Mesenchymal stem cell (in vitro differentiated cells and primary cell): ENCODE measurements around the gene FAM83B.

ENCODE experiments used
- DNase-seq: peaks from one replicate; pipeline ENCODE4 v3.0.0-alpha.2; 2013
- H2AFZ ChIP-seq: one replicate; pipeline ENCODE4 v1.6.1; 2013; ENCODE audit warnings: low read depth, mild to moderate bottlenecking, control low read depth, inconsistent platforms, low read length, moderate library complexity
- H2AK5ac ChIP-seq: 2 replicates; pipeline ENCODE4 v1.6.1; 2013; ENCODE audit warnings: low read length, moderate library complexity, mild to moderate bottlenecking, inconsistent platforms; ENCODE audit not compliant: severe bottlenecking
- H2BK120ac ChIP-seq: one replicate; pipeline ENCODE4 v1.6.1; 2013; ENCODE audit warnings: low read depth, mild to moderate bottlenecking, inconsistent platforms, low read length, moderate library complexity
- H2BK12ac ChIP-seq, 2 experiments: one replicate each; pipeline ENCODE4 v1.6.1; 2013; ENCODE audit warnings: inconsistent platforms in 2 of 2, low read length in 2 of 2, mild to moderate bottlenecking in 2 of 2, moderate library complexity in 2 of 2, control low read depth in 1 of 2
- H2BK15ac ChIP-seq: one replicate; pipeline ENCODE4 v1.6.1; 2013; ENCODE audit warnings: mild to moderate bottlenecking, low read depth, inconsistent platforms; ENCODE audit not compliant: poor library complexity, severe bottlenecking
- H2BK5ac ChIP-seq: 2 replicates; pipeline ENCODE4 v1.6.1; 2013; ENCODE audit warnings: low read depth, mild to moderate bottlenecking, low read length, control low read depth, inconsistent platforms; ENCODE audit not compliant: poor library complexity, severe bottlenecking
- H3K14ac ChIP-seq, 2 experiments: one replicate each; pipeline ENCODE4 v1.6.1; 2013; ENCODE audit warnings: inconsistent platforms in 2 of 2, low read length in 2 of 2, control low read depth in 1 of 2, mild to moderate bottlenecking in 1 of 2, moderate library complexity in 1 of 2
- H3K18ac ChIP-seq, 2 experiments: one replicate each; pipeline ENCODE4 v1.6.1; 2013; ENCODE audit warnings: inconsistent platforms in 2 of 2, low read length in 2 of 2, control low read depth in 1 of 2, low read depth in 1 of 2, mild to moderate bottlenecking in 1 of 2
- H3K23ac ChIP-seq, 2 experiments: one replicate each; pipeline ENCODE4 v1.6.1; 2013; ENCODE audit warnings: inconsistent platforms in 2 of 2, low read length in 2 of 2, mild to moderate bottlenecking in 2 of 2, moderate library complexity in 2 of 2, control low read depth in 1 of 2
- H3K27ac ChIP-seq: 2 replicates; pipeline ENCODE4 v1.5.1; 2013; ENCODE audit warnings: mild to moderate bottlenecking, moderate library complexity, low read length, control low read depth, inconsistent platforms; ENCODE audit not compliant: poor library complexity, severe bottlenecking
- H3K27me3 ChIP-seq, 2 experiments: 2 replicates each; pipeline versions ENCODE4 v1.6.1 to v1.7.0; 2013; ENCODE audit warnings: low read length in 2 of 2, mild to moderate bottlenecking in 2 of 2, moderate library complexity in 2 of 2, control low read depth in 1 of 2, inconsistent platforms in 1 of 2; ENCODE audit not compliant: control insufficient read depth in 1 of 2, insufficient read depth in 1 of 2
- H3K36me3 ChIP-seq, 2 experiments: 2 replicates each; pipeline versions ENCODE4 v1.6.1 to v1.7.0; 2013; ENCODE audit warnings: low read length in 2 of 2, control low read depth in 1 of 2, inconsistent platforms in 1 of 2, low read depth in 1 of 2, mild to moderate bottlenecking in 1 of 2; ENCODE audit not compliant: insufficient read depth in 2 of 2, control insufficient read depth in 1 of 2
- H3K4ac ChIP-seq, 2 experiments: one replicate each; pipeline ENCODE4 v1.6.1; 2013; ENCODE audit warnings: inconsistent platforms in 2 of 2, low read length in 2 of 2, mild to moderate bottlenecking in 2 of 2, moderate library complexity in 2 of 2, control low read depth in 1 of 2, low read depth in 1 of 2
- H3K4me1 ChIP-seq: 2 replicates; pipeline ENCODE4 v1.6.1; 2013; ENCODE audit warnings: low read depth, low read length, control low read depth; ENCODE audit not compliant: control insufficient read depth, insufficient read depth
- H3K4me2 ChIP-seq: 2 replicates; pipeline ENCODE4 v1.6.1; 2013; ENCODE audit warnings: low read length, mild to moderate bottlenecking, inconsistent platforms; ENCODE audit not compliant: poor library complexity, severe bottlenecking
- H3K4me3 ChIP-seq, 2 experiments: 2 replicates each; pipeline versions ENCODE4 v1.5.1 to v1.7.0; 2013; ENCODE audit warnings: low read length in 2 of 2, mild to moderate bottlenecking in 2 of 2, control low read depth in 1 of 2, low read depth in 1 of 2; ENCODE audit not compliant: insufficient read depth in 1 of 2
- H3K79me1 ChIP-seq: replicated peaks from 2 replicates; pipeline ENCODE4 v1.6.1; 2013; ENCODE audit warnings: mild to moderate bottlenecking, control low read depth, low read length, inconsistent platforms; ENCODE audit not compliant: poor library complexity, severe bottlenecking
- H3K9ac ChIP-seq: 2 replicates; pipeline ENCODE4 v1.7.0; 2013; ENCODE audit warnings: mild to moderate bottlenecking, low read length, moderate library complexity
- H3K9me3 ChIP-seq: 2 replicates; pipeline ENCODE4 v1.7.0; 2013; ENCODE audit warnings: mild to moderate bottlenecking, low read length; ENCODE audit not compliant: control insufficient read depth
- H4K8ac ChIP-seq: one replicate; pipeline ENCODE4 v1.6.1; 2013; ENCODE audit warnings: inconsistent platforms, mild to moderate bottlenecking, low read length, moderate library complexity
- H4K91ac ChIP-seq: one replicate; pipeline ENCODE4 v1.6.1; 2013; ENCODE audit warnings: mild to moderate bottlenecking, low read length, inconsistent platforms
- WGBS: methylation state at CpG from one replicate; pipeline ENCODE4 v1.1.7; 2013; ENCODE audit warnings: mixed read lengths; 5-methylcytosine and 5-hydroxymethylcytosine counted together

Gene FAM83B

GRCh38 chr6:54909184-54909583 lies 62.6 kb downstream of the FAM83B start:
- no peak overlapping the region for H3K23ac ChIP-seq
- no peak overlapping the region for H2BK15ac ChIP-seq
- H3K9ac ChIP-seq = no peak overlapping the region
- no peak overlapping the region for H3K27ac ChIP-seq
- no peaks in the 10 kb centered on the region for H3K9me3 ChIP-seq
- H2AK5ac ChIP-seq = no peak overlapping the region
- no peak overlapping the region for H4K8ac ChIP-seq
- no peak for DNase-seq
- H2BK5ac ChIP-seq = no peak overlapping the region
- no peak overlapping the region for H2AFZ ChIP-seq
- no peak overlapping the region for H3K4me2 ChIP-seq
- no peak overlapping the region for H2BK120ac ChIP-seq
- no peak overlapping the region for H4K91ac ChIP-seq
- no peaks in the 10 kb centered on the region for H3K79me1 ChIP-seq
- H3K4me1 ChIP-seq = peaks cover 1% of the 10 kb centered on the region
- no peak overlapping the region for H3K4me3 ChIP-seq
- no peak overlapping the region for H2BK12ac ChIP-seq
- WGBS = 100% methylated on average over 1 of the region's 3 CpGs
- H3K14ac ChIP-seq = no peak overlapping the region
- no peak overlapping the region for H3K4ac ChIP-seq
- no peak overlapping the region for H3K18ac ChIP-seq
- H3K36me3 ChIP-seq = no peaks in the 10 kb centered on the region
- no peaks in the 10 kb centered on the region for H3K27me3 ChIP-seq

- Histone ChIP-seq H2BK5ac (no peak overlapping the region), H3K9ac (no peak overlapping the region), H2AK5ac (no peak overlapping the region), H2BK15ac (no peak overlapping the region), H2AFZ (no peak overlapping the region), H3K18ac (no peak overlapping the region), H3K27ac (no peak overlapping the region), H3K27me3 (no peaks in the 10 kb centered on the region), H2BK120ac (no peak overlapping the region), H3K9me3 (no peaks in the 10 kb centered on the region), H3K4ac (no peak overlapping the region), H3K14ac (no peak overlapping the region), H4K8ac (peak overlapping the region; percentile 54), H3K4me3 (no peak overlapping the region), H3K36me3 (no peaks in the 10 kb centered on the region), H3K23ac (no peak overlapping the region), H2BK12ac (no peak overlapping the region), H3K79me1 (no peaks in the 10 kb centered on the region), H3K4me2 (peak overlapping the region; percentile 14), H3K4me1 (peaks cover 1% of the 10 kb centered on the region), H4K91ac (peak overlapping the region; percentile 68)
- 89% methylated on average over 5 of the region's 6 CpGs for WGBS
- DNase-seq = peak; percentile 12
Observed at GRCh38 chr6:54910431-54910884, 63.9 kb downstream of the FAM83B start.

- H2AFZ ChIP-seq = no peak overlapping the region
- H3K4ac ChIP-seq = no peak overlapping the region
- no peak overlapping the region for H3K14ac ChIP-seq
- H2BK120ac ChIP-seq = no peak overlapping the region
- no peak overlapping the region for H3K4me2 ChIP-seq
- H4K91ac ChIP-seq = no peak overlapping the region
- H3K18ac ChIP-seq = no peak overlapping the region
- H2BK15ac ChIP-seq = no peak overlapping the region
- peak; percentile 12 for DNase-seq
- H3K4me3 ChIP-seq = no peak overlapping the region
- no peaks in the 10 kb centered on the region for H3K79me1 ChIP-seq
- H2BK5ac ChIP-seq = no peak overlapping the region
- peaks cover 1% of the 10 kb centered on the region for H3K4me1 ChIP-seq
- no peaks in the 10 kb centered on the region for H3K9me3 ChIP-seq
- H3K36me3 ChIP-seq = no peaks in the 10 kb centered on the region
- no peak overlapping the region for H4K8ac ChIP-seq
- no peaks in the 10 kb centered on the region for H3K27me3 ChIP-seq
- no CpG with 5 or more reads among the region's 1 CpG for WGBS
- no peak overlapping the region for H3K23ac ChIP-seq
- no peak overlapping the region for H3K9ac ChIP-seq
- H3K27ac ChIP-seq = no peak overlapping the region
- no peak overlapping the region for H2AK5ac ChIP-seq
- no peak overlapping the region for H2BK12ac ChIP-seq
Observed at GRCh38 chr6:54910921-54911320, 64.3 kb downstream of the FAM83B start.

GRCh38 chr6:54913211-54913610 lies 66.6 kb downstream of the FAM83B start:
- Histone ChIP-seq H2AFZ (no peak overlapping the region), H3K4me1 (peaks cover 1% of the 10 kb centered on the region), H3K4me2 (no peak overlapping the region), H3K79me1 (no peaks in the 10 kb centered on the region), H2BK5ac (no peak overlapping the region), H3K36me3 (no peaks in the 10 kb centered on the region), H2BK15ac (no peak overlapping the region), H3K27me3 (no peaks in the 10 kb centered on the region), H2BK12ac (no peak overlapping the region), H3K9ac (no peak overlapping the region), H3K14ac (no peak overlapping the region), H2BK120ac (no peak overlapping the region), H3K18ac (no peak overlapping the region), H4K8ac (no peak overlapping the region), H4K91ac (no peak overlapping the region), H2AK5ac (no peak overlapping the region), H3K4me3 (no peak overlapping the region), H3K27ac (no peak overlapping the region), H3K23ac (no peak overlapping the region), H3K9me3 (no peaks in the 10 kb centered on the region), H3K4ac (no peak overlapping the region)
- 93% methylated on average over 2 of the region's 2 CpGs for WGBS
- DNase-seq = no peak
